AG10803 (cell line): ENCODE results near the gene ANXA2.
"Not testable (repeated sequence)": the region's sequence is repeated elsewhere in the genome, so short reads cannot be mapped to it uniquely, and the experiment has no call there.

Source experiments
- DNase-seq: peaks from one replicate; pipeline ENCODE4 v3.0.0; 2010; ENCODE audit warnings: low read depth
- H3K4me3 ChIP-seq: 2 replicates; pipeline ENCODE4 v1.5.1; 2011; ENCODE audit warnings: mild to moderate bottlenecking, low read length, control low read depth
- TF ChIP-seq, protein P1 (sequence below): conservative IDR thresholded peaks from 2 replicates; pipeline ENCODE4 v1.5.1; 2011; ENCODE audit warnings: mild to moderate bottlenecking, low read length, control low read depth, inconsistent platforms

The ANXA2 gene

GRCh38 chr15:60344461-60344860 is 53.3 kb downstream of the ANXA2 start:
- no peak for DNase-seq
- no peak overlapping the region for H3K4me3 ChIP-seq
- TF ChIP-seq, protein P1, sequence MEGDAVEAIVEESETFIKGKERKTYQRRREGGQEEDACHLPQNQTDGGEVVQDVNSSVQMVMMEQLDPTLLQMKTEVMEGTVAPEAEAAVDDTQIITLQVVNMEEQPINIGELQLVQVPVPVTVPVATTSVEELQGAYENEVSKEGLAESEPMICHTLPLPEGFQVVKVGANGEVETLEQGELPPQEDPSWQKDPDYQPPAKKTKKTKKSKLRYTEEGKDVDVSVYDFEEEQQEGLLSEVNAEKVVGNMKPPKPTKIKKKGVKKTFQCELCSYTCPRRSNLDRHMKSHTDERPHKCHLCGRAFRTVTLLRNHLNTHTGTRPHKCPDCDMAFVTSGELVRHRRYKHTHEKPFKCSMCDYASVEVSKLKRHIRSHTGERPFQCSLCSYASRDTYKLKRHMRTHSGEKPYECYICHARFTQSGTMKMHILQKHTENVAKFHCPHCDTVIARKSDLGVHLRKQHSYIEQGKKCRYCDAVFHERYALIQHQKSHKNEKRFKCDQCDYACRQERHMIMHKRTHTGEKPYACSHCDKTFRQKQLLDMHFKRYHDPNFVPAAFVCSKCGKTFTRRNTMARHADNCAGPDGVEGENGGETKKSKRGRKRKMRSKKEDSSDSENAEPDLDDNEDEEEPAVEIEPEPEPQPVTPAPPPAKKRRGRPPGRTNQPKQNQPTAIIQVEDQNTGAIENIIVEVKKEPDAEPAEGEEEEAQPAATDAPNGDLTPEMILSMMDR, result no peak

DNA sequence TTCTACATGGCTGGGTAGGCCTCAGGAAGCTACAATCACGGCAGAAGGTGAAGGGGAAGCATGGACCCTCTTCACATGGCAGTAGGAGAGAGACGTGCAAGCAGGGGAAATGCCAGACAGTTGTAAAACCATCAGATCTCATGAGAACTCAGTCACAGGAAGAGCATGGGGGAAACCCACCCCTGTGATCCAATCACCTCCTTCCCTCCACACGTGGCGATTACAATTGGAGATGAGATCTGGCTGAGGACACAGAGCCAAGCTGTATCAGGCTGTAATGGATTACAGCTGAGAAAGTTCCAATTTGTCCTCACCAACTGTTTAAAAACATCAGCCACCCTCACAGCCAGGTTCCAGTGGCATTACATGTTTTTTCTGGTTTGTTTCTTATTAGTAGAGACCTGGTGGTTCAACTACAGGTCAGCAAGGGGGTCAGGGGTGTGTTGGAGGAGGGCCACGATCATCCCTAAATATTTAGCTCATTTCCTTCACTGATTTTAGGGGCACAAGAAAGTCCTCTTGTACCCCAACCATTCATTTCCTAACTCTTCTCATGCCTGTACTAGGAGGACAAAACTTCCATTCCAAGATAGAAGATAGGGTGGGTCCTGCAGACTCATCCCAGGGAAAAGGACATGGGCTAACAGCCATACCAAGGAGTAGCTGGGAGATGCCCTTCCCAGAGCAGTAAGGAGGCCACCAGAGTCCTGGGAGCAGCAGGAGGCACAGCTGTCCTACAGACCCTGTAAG is 54.4 kb downstream of the ANXA2 start:
- peak; percentile 48 for DNase-seq
- H3K4me3 ChIP-seq, result no peak overlapping the region
- TF ChIP-seq, protein P1, result no peak

GRCh38 chr15:60340207-60340921 is 57.4 kb downstream of the ANXA2 start:
- peak; percentile 64 for DNase-seq
- no peak overlapping the region for H3K4me3 ChIP-seq
- TF ChIP-seq, protein P1, result peak; percentile 34

DNA sequence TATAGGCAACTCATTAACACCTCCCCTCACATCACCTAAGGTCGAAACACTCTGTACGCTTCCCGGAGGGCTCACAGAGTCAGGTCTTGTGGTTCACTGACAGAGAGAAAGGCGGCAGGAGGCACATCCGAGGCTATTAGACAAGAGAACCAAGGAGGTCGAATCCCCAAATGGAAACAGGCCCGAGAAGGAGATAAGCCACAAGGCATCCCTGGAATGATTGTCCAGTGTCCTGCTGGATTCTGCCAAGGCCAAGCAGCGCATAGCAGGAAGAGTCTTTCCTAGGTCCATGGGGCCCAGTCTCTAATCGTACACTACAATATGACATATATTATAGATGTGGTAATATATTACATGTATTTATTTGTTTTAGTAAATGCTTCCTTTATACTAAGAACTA is 58.5 kb downstream of the ANXA2 start:
- TF ChIP-seq, protein P1, result no peak
- no peak for DNase-seq

GRCh38 chr15:60338810-60339209 is 59.0 kb downstream of the ANXA2 start:
- TF ChIP-seq, protein P1, result no peak
- DNase-seq, result no peak
- H3K4me3 ChIP-seq, result no peak overlapping the region

More for the DNA sequence above, 58.5 kb downstream of the ANXA2 start:
- H3K4me3 ChIP-seq, result no peak overlapping the region

DNA sequence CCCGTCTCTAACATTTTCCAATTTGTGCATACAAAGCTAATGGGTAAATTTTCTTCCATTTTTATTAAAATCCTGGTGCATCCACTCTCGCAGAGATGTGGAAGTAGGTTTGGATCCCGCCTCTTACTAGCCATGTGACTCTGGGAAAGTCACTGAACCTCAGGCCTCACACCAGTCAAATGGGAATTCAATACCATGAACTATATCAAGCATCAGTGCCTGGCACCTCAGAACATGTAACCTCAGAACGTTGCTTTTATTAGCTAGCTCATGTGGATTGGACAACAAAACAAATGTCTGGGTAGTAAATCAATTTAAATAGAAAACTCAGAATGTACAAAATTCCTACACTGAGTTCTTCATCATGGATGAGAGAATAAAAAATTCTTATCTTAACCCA is 60.7 kb downstream of the ANXA2 start:
- no peak overlapping the region for H3K4me3 ChIP-seq
- DNase-seq, result no peak
- TF ChIP-seq, protein P1, result no peak

DNA sequence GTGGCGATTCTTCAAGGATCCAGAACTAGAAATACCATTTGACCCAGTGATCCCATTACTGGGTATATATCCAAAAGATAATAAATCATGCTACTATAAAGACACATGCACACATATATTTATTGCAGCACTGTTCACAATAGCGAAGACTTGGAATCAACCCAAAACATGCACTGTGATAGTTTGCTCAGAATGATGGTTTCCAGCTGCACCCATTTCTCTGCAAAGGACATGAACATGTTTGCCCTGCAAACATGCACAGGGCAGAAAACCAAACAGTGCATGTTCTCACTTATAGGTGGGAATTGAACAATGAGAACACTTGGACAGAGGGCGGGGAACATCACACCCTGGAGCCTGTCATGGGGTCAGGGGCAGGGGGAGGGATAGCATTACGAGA is 62.5 kb downstream of the ANXA2 start:
- not testable (repeated sequence) for DNase-seq, H3K4me3 ChIP-seq
